Stomach (tissue), 4 donors: ENCODE measurements around the gene SMG9.

Source experiments
- POLR2A ChIP-seq, 4 donors: fragments of 450-650 bp; IDR thresholded peaks; one replicate each; pipeline ENCODE4 v1.6.1; 2016; ENCODE audit warnings: antibody characterized with exemption in 4 of 4, control low read depth in 2 of 4, mild to moderate bottlenecking in 1 of 4, moderate library complexity in 1 of 4
- POLR2AphosphoS5 ChIP-seq, 3 donors: sonication (generic); formaldehyde crosslinking; IDR thresholded peaks; one replicate each; pipeline ENCODE4 v1.6.1; 2016; ENCODE audit warnings: antibody characterized with exemption in 3 of 3
- TF ChIP-seq, protein P1 (sequence below), 7 experiments: fragments of 450-650 bp in 4 of 7; fragments of 200-600 bp in 3 of 7; sonication (generic) in 3 of 7; IDR thresholded peaks; one replicate each; pipeline ENCODE4 v1.5.1; 2016 to 2019; ENCODE audit warnings: antibody characterized with exemption in 7 of 7, control low read depth in 2 of 7, mild to moderate bottlenecking in 1 of 7

DNA sequence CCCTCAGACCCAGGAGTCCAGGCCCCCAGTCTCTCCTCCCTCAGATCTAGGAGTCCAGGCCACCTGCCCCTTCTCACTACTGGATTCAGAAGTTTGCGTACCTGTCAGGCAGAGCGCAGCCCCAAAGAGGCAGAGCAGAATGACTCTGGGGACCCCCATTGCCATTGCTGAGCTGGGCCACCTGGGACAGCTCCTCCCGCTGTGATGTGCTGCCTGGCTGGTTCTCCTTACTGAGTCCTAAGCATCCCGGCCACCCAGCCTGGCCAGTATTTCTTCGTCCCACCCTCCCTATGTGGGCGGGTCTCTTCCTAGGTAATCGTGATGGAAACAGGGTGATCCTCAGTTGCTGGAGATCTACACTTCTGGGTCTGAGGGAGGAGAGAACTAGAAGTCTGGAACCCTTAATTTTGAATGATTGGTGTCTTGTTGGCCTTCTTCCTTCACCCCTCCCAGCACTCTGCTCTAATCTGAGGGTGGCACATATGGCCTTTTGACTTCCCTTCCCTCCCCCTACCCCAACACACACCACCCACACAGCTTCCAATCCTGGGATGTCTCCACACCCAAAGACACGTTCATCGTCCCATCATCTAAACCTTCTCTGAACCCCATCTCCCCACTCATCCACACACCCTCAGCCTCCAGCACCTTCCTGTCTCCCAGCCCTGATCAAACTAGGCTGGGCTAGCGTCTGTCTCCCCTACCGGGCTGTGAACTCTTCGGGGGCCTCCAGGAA, 47.6 kb upstream of the SMG9 start, which contains the start of gene LYPD5:
- TF ChIP-seq, protein P1, sequence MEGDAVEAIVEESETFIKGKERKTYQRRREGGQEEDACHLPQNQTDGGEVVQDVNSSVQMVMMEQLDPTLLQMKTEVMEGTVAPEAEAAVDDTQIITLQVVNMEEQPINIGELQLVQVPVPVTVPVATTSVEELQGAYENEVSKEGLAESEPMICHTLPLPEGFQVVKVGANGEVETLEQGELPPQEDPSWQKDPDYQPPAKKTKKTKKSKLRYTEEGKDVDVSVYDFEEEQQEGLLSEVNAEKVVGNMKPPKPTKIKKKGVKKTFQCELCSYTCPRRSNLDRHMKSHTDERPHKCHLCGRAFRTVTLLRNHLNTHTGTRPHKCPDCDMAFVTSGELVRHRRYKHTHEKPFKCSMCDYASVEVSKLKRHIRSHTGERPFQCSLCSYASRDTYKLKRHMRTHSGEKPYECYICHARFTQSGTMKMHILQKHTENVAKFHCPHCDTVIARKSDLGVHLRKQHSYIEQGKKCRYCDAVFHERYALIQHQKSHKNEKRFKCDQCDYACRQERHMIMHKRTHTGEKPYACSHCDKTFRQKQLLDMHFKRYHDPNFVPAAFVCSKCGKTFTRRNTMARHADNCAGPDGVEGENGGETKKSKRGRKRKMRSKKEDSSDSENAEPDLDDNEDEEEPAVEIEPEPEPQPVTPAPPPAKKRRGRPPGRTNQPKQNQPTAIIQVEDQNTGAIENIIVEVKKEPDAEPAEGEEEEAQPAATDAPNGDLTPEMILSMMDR (IDR thresholded peaks at IDR 0.05), result no peak
- TF ChIP-seq POLR2A (IDR thresholded peaks at IDR 0.05) (no peak), POLR2AphosphoS5 (IDR thresholded peaks at IDR 0.05) (no peak)
